Endothelial cell of umbilical vein (primary cell): ENCODE results near the gene PRPSAP1. TPM values are rescaled to one million over a fixed set of nuclear protein-coding genes. Genes with fewer than 3 reads are reported as not detected.
A peak's percentile ranks its signal among the peaks of the same experiment; 100 is the strongest.

ENCODE experiments used
- BruUV-seq: library from RNA; stranded (reverse); fragments of 400-500 nt; replicated peaks from 2 replicates; lab custom pipeline; 2021; lab: Mats Ljungman, UMichigan
- CTCF ChIA-PET: fragments of 300-600, 350-600 bp; sonication (Branson Sonifier 250); formaldehyde crosslinking; loops from one replicate; lab custom pipeline; 2021; ENCODE audit warnings: antibody characterized with exemption, inconsistent platforms; lab: Charles Lee
- POLR2A ChIA-PET: fragments of 300-600, 350-600 bp; sonication (Branson Sonifier 250); formaldehyde crosslinking; loops from one replicate; lab custom pipeline; 2021; ENCODE audit warnings: antibody characterized with exemption, inconsistent platforms; lab: Charles Lee
- DNase-seq: peaks from one replicate; pipeline ENCODE4 v3.0.0-alpha.2; 2011; ENCODE audit warnings: low read depth, low spot score
- FAIRE-seq: peaks from 2 replicates; lab custom pipeline; 2011; peaks lifted over from hg19 to GRCh38; lab: Jason Lieb, UNC
- H2AFZ ChIP-seq: 2 replicates; pipeline ENCODE4 v1.6.0; 2012; ENCODE audit warnings: low read depth, low read length, control low read depth, inconsistent platforms
- H3K27ac ChIP-seq: 2 replicates; pipeline ENCODE4 v1.5.1; 2011; ENCODE audit warnings: low read depth, mild to moderate bottlenecking, control low read depth, low read length, moderate library complexity; ENCODE audit not compliant: insufficient read depth
- H3K27me3 ChIP-seq, 2 experiments: 2 replicates each; pipeline versions ENCODE4 v1.6.0 to v1.6.1; 2011; ENCODE audit warnings: low read length in 2 of 2, mixed read lengths in 1 of 2; ENCODE audit not compliant: control insufficient read depth in 2 of 2, insufficient read depth in 2 of 2
- H3K36me3 ChIP-seq, 2 experiments: 2 replicates in 1 of 2; 3 replicates in 1 of 2; pipeline ENCODE4 v1.5.1; 2011; ENCODE audit warnings: low read length in 2 of 2, mild to moderate bottlenecking in 1 of 2, moderate library complexity in 1 of 2; ENCODE audit not compliant: control insufficient read depth in 2 of 2, insufficient read depth in 2 of 2; ENCODE audit errors: extremely low read depth in 1 of 2
- H3K4me1 ChIP-seq: 3 replicates; pipeline ENCODE4 v1.5.1; 2011; ENCODE audit warnings: mild to moderate bottlenecking, low read length; ENCODE audit not compliant: control insufficient read depth, insufficient read depth; ENCODE audit errors: extremely low read depth
- H3K4me2 ChIP-seq: 2 replicates; pipeline ENCODE4 v1.6.1; 2011; ENCODE audit warnings: low read length, control low read depth, mixed read lengths; ENCODE audit not compliant: insufficient read depth
- H3K4me3 ChIP-seq, 3 experiments: fragments of 200-600 bp in 1 of 3; sonication (generic), shearing (Covaris generic) in 1 of 3; replicated peaks in 1 of 3; 2 replicates each; pipeline ENCODE4 v1.5.1; 2011 to 2016; ENCODE audit warnings: control low read depth in 3 of 3, low read length in 3 of 3, mild to moderate bottlenecking in 2 of 3, inconsistent platforms in 1 of 3, low read depth in 1 of 3, moderate library complexity in 1 of 3; ENCODE audit not compliant: insufficient read depth in 1 of 3
- H3K79me2 ChIP-seq: 2 replicates; pipeline ENCODE4 v1.6.0; 2012; ENCODE audit warnings: low read length, inconsistent platforms; ENCODE audit not compliant: control insufficient read depth, insufficient read depth
- H3K9ac ChIP-seq: replicated peaks from 2 replicates; pipeline ENCODE3; 2011; ENCODE audit warnings: low read length, control low read depth; ENCODE audit not compliant: insufficient read depth; ENCODE audit errors: extremely low read depth
- H3K9me1 ChIP-seq: replicated peaks from 3 replicates; pipeline ENCODE4 v1.6.0; 2011; ENCODE audit warnings: mild to moderate bottlenecking, low read length; ENCODE audit not compliant: control insufficient read depth, insufficient read depth; ENCODE audit errors: extremely low read depth
- H3K9me3 ChIP-seq: replicated peaks from 2 replicates; pipeline ENCODE4 v1.5.1; 2012; ENCODE audit warnings: low read length, inconsistent platforms; ENCODE audit not compliant: control insufficient read depth, insufficient read depth
- H4K20me1 ChIP-seq: replicated peaks from 2 replicates; pipeline ENCODE3; 2011; ENCODE audit warnings: mild to moderate bottlenecking, low read length; ENCODE audit not compliant: control insufficient read depth, insufficient read depth; ENCODE audit errors: extremely low read depth
- EZH2 ChIP-seq: IDR thresholded peaks from 2 replicates; pipeline ENCODE4 v1.6.1; 2012; ENCODE audit warnings: borderline replicate concordance, low read depth, mild to moderate bottlenecking, moderate library complexity, low read length, inconsistent platforms; ENCODE audit not compliant: severe bottlenecking
- FOS ChIP-seq: IDR thresholded peaks from 2 replicates; pipeline ENCODE4 v1.6.1; 2011; ENCODE audit warnings: mild to moderate bottlenecking, low read length, moderate library complexity, borderline replicate concordance; ENCODE audit not compliant: insufficient read depth
- GATA2 ChIP-seq: IDR thresholded peaks from 2 replicates; pipeline ENCODE4 v1.7.0; 2011; ENCODE audit warnings: low read depth, mild to moderate bottlenecking, moderate library complexity, mixed read lengths, low read length; ENCODE audit not compliant: insufficient read length, insufficient read depth
- JUN ChIP-seq: IDR thresholded peaks from 2 replicates; pipeline ENCODE4 v1.6.1; 2011; ENCODE audit warnings: borderline replicate concordance, low read depth; ENCODE audit not compliant: insufficient read length, insufficient read depth
- MYC ChIP-seq: IDR thresholded peaks from one replicate; pipeline ENCODE4 v1.6.1; 2011; ENCODE audit warnings: mild to moderate bottlenecking, low read depth, low read length
- POLR2A ChIP-seq: IDR thresholded peaks from 2 replicates; pipeline ENCODE4 v1.6.1; 2012; ENCODE audit warnings: low read depth, mild to moderate bottlenecking, control low read depth, low read length
- POLR2AphosphoS5 ChIP-seq: IDR thresholded peaks from 2 replicates; pipeline ENCODE4 v1.6.1; 2012; ENCODE audit warnings: low read depth, mild to moderate bottlenecking, control low read depth, low read length, moderate library complexity; ENCODE audit not compliant: insufficient read depth
- dilution Hi-C: fragments of 300-500 bp; cut with MboI; formaldehyde crosslinking; loops from one replicate; pipeline ENCODE4 v1.15.0; 2019; ENCODE audit warnings: low sequenced_read_pairs; ENCODE audit not compliant: extremely low pct_ligation_motif_present
- intact Hi-C: fragments of 100-400 bp; cut with micrococcal nuclease; formaldehyde crosslinking; loops from one replicate; pipeline ENCODE4 v1.10.0; 2022
- polyA plus RNA-seq, 4 experiments: library from polyadenylated mRNA; depleted of rRNA in 3 of 4; stranded (reverse) in 3 of 4; unstranded in 1 of 4; fragments of >200 nt; gene quantifications; 2 replicates each; pipeline versions ENCODE4 v1.2.1 to v1.2.3, GENCODE V29; 2011 to 2012; ENCODE audit warnings: missing spikeins in 1 of 4
- total RNA-seq: library from RNA; stranded (reverse); gene quantifications from 2 replicates; pipeline ENCODE4 v1.2.3, GENCODE V29; 2021
- TF ChIP-seq, protein P1 (sequence below): IDR thresholded peaks from 2 replicates; pipeline ENCODE4 v1.6.1; 2011; ENCODE audit not compliant: insufficient read depth, insufficient read length
- TF ChIP-seq, protein P2 (sequence below), 2 donors: IDR thresholded peaks; 1 replicate in 1 of 2; 2 replicates in 1 of 2; pipeline ENCODE4 v1.5.1; 2011; ENCODE audit warnings: low read length in 2 of 2, mild to moderate bottlenecking in 2 of 2, moderate library complexity in 2 of 2, control low read depth in 1 of 2, inconsistent platforms in 1 of 2, low read depth in 1 of 2; ENCODE audit not compliant: insufficient read depth in 1 of 2; ENCODE audit errors: extremely low read depth in 1 of 2

PRPSAP1 gene
- total and polyA plus RNA-seq, 2 donors (not counting 3 experiments of a cell fraction or from before 2014, with no cell fraction given), result 90.2 to 123 TPM

DNA sequence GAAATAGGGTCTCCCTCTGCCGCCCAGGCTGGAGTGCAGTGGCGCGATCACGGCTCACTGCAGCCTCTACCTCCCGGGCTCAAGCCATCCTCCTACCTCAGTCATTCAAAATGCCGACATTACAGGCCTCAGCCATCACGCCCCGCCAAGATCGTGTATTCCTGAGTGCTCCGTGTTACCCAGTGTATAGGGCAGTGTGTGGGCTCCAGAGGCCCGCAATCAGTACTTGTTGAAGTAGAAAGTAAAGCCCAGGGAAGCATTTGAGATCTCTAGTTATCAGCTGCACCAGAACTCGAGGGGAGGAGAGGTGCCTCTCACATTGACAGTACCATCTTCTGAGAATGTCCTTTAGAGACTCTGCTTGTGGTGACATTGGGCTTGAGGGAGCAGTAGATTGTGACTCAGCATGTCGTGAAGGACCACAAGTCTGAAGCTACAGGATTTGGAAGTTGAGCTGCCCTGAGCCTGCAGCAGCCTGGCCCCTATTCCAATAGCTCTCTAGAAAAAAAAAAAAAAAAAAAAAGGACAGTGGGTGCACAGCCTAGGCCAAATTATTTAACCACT is 1.1 kb upstream of the PRPSAP1 start:
- peak overlapping the region; percentile 5 for H2AFZ ChIP-seq
- H3K4me2 ChIP-seq, result no peak overlapping the region
- H3K9me3 ChIP-seq, result no peaks in the 10 kb centered on the region
- H3K4me3 ChIP-seq, result no peak overlapping the region
- no peak for TF ChIP-seq EZH2
- TF ChIP-seq FOS, result no peak
- TF ChIP-seq GATA2, result no peak
- TF ChIP-seq, protein P1, sequence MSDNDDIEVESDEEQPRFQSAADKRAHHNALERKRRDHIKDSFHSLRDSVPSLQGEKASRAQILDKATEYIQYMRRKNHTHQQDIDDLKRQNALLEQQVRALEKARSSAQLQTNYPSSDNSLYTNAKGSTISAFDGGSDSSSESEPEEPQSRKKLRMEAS, result no peak
- TF ChIP-seq MYC, result no peak
- TF ChIP-seq JUN, result no peak
- TF ChIP-seq, protein P2, sequence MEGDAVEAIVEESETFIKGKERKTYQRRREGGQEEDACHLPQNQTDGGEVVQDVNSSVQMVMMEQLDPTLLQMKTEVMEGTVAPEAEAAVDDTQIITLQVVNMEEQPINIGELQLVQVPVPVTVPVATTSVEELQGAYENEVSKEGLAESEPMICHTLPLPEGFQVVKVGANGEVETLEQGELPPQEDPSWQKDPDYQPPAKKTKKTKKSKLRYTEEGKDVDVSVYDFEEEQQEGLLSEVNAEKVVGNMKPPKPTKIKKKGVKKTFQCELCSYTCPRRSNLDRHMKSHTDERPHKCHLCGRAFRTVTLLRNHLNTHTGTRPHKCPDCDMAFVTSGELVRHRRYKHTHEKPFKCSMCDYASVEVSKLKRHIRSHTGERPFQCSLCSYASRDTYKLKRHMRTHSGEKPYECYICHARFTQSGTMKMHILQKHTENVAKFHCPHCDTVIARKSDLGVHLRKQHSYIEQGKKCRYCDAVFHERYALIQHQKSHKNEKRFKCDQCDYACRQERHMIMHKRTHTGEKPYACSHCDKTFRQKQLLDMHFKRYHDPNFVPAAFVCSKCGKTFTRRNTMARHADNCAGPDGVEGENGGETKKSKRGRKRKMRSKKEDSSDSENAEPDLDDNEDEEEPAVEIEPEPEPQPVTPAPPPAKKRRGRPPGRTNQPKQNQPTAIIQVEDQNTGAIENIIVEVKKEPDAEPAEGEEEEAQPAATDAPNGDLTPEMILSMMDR (IDR thresholded peaks at IDR 0.05; ENCODE audit: extremely low read depth in 1 of 2, insufficient read depth in 1 of 2, low read depth in 1 of 2, low read length in 2 of 2), result no peak
- no peak for TF ChIP-seq POLR2AphosphoS5
- no peak for TF ChIP-seq POLR2A
- CTCF ChIA-PET, result interaction anchor here (0.6 to 4.5 kb wide), 7 partner anchors 10 to 295 kb away, joined by 3 to 57 read pairs (median 9); partner anchors contain the start of gene SPHK1
- no peak overlapping the region for H3K9ac ChIP-seq
- H3K9me1 ChIP-seq, result no peaks in the 10 kb centered on the region
- POLR2A ChIA-PET, result interaction anchor here (0.8 kb wide), 1 partner anchor 16 kb away, joined by 3 read pairs; no protein-coding TSS in a partner anchor
- H4K20me1 ChIP-seq, result no peaks in the 10 kb centered on the region
- H3K27ac ChIP-seq, result no peak overlapping the region
- peaks cover 10% of the 10 kb centered on the region for H3K4me1 ChIP-seq
- dilution Hi-C loops (no loop called here), intact Hi-C loops (loop anchor here (1.0 to 2.0 kb wide), 3 partner anchors 15 to 44 kb away; no protein-coding TSS in a partner anchor)
- no TSS peak for BruUV-seq
- peaks cover 26% of the 10 kb centered on the region for H3K79me2 ChIP-seq
- DNase-seq (no peak), FAIRE-seq (no peak)
- no peaks in the 10 kb centered on the region for H3K27me3 ChIP-seq
- no peaks in the 10 kb centered on the region for H3K36me3 ChIP-seq
